NCI-H2227 treated with DMSO at 0.1 percent for 48 hours (cell line): ENCODE measurements around the gene ALPG.
"Not testable (repeated sequence)": the region's sequence is repeated elsewhere in the genome, so short reads cannot be mapped to it uniquely, and the experiment has no call there.

Source experiments
- DNase-seq: peaks from one replicate; lab custom pipeline; 2025; lab: John Stamatoyannopoulos, UW

Gene ALPG

DNA sequence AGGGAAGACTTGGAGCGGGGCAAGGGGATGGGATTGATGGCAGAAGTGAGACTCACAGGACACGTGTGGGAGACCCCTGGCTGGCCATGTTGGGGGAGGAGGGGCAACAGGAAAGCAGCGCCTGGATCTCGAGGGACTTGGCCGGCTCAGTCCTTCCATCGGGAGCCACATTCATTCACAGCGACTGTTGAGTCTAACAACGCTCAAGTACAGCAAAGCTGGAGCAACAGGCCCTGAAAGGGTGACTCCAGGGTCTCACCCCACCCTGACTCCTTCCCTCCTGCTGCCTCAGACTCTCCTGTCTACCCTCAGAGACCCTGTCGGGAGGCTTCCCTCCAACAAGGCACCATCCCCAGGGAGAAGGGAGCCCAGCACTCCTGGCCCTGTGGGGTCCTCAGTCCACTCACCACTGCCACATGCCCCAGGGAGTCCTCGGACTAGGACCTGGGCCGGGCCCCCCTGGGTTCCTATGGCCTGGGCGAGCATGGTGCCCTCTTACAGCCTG, 34.6 kb downstream of the ALPG start:
- DNase-seq: no peak

DNA sequence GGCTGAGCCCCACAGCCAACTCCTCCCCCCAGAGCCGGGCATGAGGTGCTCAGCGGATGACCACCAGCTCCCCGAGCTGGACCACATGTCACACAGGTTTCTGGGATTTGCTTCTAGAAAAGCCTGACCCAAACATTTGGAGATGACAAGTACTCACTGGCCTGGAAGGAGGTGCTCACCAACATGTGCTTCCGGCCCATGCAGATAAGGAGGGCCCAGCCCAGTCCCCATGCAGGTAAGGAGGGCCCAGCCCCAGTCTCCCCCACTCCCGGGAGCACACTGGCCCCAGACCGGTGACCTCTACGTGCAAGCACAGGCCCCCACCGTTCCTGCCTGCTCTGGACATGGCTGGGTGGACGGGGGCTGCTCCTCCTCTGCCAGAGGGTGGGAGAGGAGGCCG, 35.3 kb downstream of the ALPG start:
- not testable (repeated sequence) for DNase-seq

DNA sequence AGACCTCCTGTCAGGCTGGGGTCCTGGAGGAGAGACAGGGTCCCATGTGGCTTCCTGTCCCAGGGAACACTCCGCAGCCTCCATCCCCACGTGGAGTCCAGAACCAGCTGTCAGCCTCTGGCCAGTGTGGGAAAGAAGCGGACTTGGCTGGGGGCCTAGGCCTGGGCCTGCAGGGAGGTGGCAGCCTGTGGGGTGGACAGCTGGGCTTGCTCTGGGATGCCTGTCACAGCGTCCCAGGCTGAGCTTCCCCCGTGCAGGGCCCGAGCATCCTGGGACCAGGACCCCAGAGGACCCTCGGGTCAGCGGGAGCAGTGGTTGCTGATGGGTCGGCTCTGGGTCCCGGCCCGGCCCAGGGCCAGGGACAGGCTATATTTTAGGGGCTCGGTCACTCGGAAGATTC, 35.8 kb downstream of the ALPG start:
- not testable (repeated sequence) for DNase-seq

DNA sequence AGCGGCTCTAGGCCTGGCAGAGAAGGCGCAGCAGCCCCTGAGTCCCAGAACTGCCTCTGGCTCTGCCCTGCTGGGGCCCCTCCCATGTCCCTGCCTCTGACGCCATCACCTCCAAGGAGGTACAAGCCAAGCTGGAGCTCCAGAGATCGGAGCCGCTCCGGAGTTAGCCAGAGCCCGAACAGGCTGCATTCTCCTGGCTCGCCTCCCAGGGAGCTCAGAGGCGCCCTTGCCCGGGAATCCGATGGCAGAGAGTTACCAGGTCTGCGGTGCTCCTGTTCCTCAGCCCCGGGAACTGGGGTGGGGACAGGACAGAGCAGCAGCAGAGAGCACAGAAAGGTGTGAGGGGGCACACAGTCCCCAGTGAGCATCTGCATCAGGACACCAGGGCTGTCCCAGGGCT, 36.4 kb downstream of the ALPG start:
- DNase-seq: not testable (repeated sequence)

DNA sequence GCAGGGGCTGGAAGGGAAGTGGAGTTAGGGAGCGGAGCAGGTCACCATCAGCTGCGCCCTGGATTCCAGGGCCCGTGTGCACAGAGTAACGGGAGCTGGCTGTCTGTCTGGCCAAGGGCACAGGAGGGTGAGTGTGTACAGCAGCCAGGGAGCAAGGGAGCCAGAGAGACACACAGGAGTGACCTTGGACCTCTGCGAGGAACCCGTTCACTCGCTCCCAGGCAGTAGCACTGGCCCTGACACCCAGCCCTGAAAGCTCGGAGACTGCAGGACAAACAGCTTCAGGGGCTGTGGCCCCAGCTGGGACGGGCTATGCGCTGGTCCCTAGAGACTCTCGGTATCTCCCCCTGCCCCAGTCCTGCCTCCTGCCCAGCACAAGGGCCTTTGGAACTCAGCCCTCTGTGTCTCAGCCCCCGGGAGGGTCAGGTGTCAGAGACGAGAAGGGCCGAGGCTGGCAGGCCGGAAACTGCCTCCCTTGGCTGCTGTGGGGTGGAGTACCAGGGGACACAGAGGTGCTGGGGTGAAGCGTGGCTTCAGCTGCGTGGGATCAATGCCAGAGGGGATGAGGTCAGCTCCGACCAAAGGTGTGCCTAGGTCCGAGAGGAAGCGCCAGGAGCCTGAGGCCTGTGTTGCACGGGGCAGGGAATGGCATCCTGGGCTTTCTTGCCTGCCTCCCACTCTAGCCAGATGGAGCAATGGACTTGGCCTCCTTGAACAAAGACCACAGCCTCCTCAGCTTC, 37.2 kb downstream of the ALPG start:
- DNase-seq: not testable (repeated sequence)

DNA sequence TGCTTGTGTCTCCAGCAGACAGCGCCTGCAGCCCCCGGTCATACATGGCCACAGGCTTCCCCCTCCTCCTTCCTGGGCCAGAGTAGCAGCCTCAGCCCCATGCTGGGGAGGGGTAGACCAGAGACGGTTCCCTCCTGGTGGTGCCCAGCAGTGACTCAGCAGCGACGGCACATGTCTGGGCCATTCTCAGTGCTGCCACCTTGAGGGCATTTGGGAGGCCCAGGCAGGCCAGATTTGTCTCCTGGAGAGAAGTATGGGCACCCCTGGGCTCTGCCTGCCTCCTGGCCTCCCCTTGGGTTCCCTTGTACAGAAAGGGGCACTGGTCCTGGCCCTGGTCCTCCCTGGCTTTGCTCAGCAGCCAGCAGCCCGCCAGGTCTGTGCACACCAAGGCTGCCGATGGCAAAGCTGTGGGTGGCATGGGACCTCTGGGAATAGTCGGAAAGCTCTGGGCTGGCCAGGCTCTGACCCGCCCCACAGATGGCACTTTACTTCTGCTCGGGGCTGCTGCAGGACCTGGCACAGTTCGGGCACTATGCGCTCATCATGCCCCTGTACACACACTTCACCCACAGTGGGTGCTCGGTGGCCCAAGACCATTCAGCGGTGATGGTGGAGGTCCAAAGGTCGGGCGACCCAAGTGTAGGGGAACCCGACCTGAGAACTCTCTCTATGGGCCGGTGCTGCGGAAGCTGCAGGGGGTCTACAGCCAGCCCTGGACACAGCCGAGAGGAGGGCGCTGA, 37.9 kb downstream of the ALPG start:
- no peak for DNase-seq

DNA sequence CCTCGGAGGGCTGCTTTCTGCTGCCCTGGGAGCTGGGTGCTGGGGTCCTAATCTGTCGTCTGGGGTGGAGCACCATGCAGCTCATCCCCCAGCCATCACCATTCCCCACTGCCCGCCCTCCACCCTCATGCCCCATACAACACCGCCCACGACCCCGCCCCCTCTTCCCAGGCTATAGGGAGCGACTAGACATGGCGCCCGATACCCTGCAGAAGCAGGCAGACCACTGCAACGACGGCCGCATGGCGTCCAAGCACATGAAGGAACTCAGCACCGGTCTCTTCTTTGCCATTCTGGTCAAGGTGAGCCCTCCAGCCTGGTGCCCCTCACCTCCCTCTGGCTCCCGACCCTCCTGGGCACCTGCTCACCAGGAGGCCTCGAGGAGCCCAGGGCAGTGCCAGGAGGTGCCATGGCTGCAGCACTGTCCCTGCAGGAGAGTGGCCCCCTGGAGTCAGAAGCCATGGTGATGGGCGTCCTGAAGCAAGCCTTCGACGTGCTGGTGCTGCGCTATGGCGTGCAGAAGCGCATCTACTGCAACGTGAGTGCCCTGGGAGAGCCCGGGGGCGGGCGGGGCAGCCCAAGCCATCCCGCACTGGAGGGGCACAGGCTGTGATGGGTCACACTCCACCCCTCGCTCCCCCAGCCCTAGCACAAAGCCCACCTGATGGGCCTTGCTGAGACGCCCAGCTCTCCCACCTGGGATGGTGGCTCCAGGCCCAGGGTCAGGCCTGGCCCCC, 38.7 kb downstream of the ALPG start:
- not testable (repeated sequence) for DNase-seq

DNA sequence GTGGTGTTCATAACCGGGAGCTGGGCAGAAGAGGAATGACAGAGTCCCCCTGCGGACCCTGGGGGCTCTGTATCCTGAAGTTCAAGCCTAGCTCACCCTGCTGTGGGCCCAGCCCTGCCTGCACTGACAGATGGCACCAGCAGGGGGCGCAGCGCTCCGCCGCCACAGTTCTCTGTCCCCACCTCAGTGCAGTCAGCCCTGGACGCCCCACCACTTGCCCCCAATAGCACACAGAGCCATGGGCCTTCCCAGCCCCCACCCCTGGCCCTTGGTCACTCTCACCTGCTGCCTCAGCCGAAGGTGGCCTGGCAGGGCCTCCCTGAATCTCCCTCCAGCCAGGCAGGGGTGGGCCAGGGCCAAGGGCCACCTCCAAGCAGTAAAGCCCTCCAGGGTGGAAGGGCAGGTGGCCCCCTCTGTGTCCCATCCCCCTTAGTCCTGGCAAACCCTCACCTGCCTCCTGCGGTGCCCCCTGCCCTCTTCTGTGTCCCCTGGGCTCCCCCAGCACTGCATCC, 39.7 kb downstream of the ALPG start:
- DNase-seq: not testable (repeated sequence)

DNA sequence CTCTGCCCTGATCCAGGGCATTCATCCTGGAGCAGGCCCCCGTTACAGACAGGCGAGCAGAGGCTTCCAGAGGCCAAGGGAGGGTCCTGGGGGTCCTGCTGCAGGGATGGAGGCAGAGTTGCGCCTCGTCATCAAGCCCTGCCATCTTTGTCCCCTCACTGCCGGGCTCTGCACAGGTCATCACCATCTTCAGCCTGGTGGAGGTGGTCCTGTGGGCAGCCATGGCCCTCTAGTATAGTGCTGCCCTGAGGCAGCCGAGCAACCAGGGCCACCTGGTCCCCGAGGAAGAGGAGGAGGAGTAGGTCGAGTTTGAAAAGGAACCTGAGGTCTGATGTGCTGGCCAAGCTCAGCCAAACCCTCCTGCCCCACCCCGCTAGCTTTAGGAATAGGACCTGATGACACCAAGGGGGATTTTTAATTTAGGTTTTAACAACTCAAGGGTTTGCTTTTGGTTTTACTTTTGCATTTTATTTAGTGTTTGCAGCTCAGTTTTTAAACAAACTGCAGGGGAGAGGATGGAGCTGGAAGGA, 40.5 kb downstream of the ALPG start:
- no peak for DNase-seq

DNA sequence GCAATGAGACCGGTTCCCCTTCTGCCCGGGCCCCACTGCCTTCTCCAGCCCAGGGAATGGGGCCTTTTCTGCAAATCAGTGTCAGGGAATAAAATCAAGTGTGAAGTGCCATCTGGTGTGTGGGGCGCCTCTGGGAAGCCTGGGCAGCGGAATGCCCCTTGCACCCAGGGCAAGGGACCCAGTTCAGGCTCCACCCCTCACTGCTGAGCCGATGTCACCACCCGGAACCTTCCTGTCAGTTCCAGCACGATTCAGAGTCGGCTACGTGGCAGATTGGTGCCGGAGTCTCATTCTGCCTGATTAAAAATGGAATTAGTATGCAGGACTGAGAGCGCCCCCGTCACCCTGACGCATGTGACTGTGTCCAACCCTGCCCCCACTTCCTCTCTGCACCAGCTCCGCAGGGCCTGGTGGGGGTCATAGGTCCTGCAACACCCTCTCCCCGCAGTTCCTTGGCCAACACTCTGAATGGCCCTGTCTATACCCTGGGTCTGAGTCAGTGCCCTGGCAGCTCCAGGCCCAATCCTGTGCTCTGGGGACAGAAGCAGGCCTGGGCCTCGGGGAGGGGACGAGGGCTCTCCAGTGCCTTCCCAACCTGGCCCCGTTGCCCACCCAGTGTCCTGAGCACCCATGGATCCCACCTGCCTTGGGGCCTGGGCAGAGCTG, 41.1 kb downstream of the ALPG start:
- DNase-seq: no peak

DNA sequence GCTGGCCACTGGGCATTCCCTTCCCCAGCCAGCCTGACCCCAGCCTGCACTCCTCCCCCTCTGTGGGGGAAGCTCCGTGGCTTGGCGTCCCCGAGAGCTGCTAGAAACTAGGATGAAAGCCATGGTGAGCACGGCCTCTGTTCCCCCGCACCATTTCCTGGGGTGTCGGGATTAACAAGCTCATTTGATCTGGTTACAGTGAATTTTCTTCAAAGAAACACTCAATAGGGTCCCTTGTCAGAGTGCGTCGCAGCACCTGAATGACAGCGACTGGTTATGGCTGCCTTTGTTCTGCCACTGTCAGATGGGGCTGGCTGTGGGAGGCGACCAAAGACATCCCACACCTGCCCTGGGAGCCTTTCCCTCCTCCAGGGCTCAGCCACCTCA, 41.7 kb downstream of the ALPG start:
- DNase-seq: no peak

DNA sequence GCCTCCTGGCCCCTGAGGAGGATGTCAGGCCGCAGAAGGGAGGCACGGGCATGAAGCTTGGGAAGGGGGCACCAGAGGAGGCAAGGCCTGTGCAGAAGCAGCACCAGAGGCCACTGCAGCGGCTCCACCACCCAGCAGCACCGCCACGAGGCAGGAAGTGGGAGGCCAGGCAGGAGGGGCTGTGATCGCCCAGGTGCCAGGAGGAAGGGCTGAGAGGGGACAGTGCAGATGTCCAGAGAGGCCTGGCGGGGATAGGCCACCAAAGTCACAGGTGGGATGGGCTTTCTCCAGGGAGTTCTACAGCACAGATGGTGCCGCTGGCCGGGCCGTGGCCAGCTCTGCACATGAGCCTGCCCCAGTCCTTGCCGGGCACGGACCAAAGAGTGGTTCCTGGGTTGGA, 43.3 kb downstream of the ALPG start:
- no peak for DNase-seq

DNA sequence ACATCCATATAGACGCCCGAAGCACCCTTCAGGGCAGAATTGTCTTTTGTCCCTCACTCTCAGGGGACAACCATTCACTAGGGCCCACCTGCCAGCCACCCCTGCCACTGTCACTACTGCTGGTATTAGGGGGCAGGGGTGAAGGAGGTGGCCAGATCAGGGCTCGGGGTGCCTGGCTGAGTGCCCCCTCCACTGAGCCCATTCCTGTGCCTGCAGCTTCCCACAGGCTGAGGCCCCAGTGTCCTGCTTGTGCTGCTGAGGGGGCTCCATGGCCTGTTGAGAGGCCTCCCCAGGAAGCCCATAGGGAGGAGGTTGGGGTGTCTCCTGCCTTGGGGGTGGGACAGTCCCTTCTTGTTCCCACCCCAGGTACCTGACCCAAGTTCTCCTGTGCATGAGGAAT, 45.0 kb downstream of the ALPG start:
- DNase-seq: not testable (repeated sequence)

DNA sequence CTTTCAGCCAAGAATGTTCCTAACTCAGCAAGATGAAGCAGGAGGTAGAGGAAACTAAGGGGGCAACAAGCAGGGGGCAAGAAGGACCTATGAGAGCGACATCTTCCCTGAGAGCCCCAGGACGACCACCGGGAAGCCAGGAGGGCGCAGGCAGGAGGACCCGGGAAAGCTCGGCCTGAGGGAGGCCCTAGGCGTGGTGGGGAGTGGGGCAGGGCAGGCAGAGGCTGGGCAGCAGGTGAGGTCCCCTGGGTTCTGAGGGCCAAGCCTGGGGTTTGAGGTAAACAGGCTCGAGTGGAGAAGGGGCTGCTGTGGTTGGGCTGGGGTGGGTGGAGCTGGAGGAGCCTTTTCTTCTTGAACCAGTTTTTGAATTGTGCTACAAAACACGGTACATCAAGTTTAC, 48.0 kb downstream of the ALPG start:
- DNase-seq: no peak

DNA sequence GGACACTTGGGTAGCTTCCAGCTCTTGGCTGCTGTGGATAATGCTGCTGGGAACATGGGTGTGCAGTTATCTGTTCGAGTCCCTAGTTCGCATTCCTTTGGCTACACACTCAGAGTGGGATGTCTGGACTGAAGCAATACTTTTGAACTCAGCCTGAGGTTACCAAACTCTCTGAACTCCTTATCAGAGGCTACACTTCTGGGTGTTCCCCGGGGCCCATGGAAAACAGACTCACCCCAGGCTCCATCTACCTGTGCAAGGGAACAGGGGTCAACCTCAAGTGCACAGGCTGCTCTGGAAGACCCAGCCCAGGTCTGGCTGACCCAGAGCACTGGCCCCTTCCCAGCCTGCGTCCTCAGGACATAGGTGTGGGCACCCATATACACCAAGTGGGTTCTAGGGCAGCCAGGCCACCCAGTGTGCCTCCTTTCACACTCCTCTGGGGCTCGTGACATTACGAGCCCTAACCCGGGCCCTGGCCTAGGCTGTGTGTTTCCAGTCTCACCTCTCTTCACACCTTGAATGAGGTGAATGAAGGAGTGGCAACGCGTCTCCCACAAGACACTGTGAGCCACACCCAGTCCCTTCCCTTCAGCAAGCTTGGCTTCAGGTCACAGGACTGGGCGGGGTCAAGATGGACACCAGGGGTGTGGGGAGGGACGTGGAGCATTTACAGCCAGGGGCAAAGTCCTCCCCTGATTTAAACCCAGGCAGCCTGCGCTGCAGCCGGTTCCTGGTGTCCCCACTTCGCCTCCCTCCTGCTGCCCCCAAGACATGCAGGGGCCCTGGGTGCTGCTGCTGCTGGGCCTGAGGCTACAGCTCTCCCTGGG, 49.0 kb downstream of the ALPG start, which contains the start of gene ALPI:
ALPI (plus strand) TSS at position 728 of the 830 bp plus-strand sequence; CDS start at position 775, 47 bp downstream.
- no peak for DNase-seq

DNA sequence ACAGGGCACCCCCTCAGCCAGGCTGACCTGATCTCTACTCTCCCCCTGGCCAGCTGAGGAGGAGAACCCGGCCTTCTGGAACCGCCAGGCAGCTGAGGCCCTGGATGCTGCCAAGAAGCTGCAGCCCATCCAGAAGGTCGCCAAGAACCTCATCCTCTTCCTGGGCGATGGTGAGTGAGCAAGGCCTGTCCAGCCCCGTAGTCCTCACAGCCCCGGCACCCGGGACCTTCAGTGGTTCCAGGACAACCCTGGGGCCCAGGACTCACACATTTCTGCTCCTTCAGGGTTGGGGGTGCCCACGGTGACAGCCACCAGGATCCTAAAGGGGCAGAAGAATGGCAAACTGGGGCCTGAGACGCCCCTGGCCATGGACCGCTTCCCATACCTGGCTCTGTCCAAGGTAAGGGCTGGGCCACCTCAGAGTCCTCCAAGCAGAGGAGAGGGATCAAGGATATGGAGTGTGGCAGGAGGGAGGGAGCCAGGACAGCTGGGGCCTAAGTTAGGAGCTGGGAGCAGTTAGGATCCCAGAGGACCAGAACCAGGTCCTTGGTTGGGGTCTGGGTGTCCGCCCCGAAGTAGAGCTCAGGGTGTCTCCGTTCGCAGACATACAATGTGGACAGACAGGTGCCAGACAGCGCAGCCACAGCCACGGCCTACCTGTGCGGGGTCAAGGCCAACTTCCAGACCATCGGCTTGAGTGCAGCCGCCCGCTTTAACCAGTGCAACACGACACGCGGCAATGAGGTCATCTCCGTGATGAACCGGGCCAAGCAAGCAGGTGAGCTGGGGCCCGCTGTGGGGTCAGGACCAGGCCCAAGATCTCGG, 49.9 kb downstream of the ALPG start:
- DNase-seq: no peak

DNA sequence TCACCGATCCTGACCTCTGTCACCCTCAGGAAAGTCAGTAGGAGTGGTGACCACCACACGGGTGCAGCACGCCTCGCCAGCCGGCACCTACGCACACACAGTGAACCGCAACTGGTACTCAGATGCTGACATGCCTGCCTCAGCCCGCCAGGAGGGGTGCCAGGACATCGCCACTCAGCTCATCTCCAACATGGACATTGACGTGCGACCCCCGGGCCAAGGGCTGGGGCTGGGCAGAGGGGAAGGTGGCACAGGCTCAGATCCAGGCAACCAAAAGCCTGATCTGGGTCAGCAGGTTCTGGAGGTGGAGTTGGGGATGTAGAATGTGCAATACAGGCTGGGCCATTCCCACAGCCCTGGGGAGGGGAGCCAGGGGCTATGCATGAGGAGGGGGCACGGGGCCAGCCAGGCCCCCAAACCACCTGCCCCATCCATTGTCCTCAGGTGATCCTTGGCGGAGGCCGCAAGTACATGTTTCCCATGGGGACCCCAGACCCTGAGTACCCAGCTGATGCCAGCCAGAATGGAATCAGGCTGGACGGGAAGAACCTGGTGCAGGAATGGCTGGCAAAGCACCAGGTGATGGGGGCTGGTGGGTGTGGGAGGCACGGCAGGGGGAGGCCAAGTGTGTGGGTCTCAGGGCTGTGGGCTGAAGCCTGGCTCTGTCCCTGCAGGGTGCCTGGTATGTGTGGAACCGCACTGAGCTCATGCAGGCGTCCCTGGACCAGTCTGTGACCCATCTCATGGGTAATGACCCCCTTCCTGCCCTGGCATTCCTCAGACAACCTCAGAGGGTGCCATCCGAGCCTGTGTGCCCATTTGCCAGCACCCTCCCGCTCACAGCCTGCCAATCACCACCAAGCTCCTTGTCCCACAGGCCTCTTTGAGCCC, 50.7 kb downstream of the ALPG start:
- no peak for DNase-seq

DNA sequence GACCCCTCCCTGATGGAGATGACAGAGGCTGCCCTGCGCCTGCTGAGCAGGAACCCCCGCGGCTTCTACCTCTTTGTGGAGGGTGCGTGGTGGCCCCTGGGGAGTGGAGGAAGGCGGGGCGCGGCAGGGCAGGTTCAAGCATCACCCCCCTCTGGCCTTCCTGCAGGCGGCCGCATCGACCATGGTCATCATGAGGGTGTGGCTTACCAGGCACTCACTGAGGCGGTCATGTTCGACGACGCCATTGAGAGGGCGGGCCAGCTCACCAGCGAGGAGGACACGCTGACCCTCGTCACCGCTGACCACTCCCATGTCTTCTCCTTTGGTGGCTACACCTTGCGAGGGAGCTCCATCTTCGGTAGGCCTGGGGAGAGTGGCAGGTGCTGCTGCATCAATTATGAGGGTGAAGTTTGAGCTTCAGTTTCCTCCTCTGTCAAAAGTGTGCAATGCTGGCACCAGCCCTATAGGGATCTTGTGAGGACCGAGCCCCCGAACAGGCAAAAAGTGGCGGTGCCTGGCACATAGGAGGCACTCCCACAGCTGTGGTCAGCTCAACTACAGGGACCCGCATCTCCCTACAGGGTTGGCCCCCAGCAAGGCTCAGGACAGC, 51.5 kb downstream of the ALPG start:
- DNase-seq: no peak
